HG02970 (cell line): ENCODE measurements around the gene TTC28.
"Not testable (repeated sequence)": the region's sequence is repeated elsewhere in the genome, so short reads cannot be mapped to it uniquely, and the experiment has no call there.

ENCODE experiments used
- ATAC-seq: cut with Tn5 transposase; IDR thresholded peaks from one replicate; pipeline ENCODE4 v1.9.1; 2021; ENCODE audit warnings: mild to moderate bottlenecking, moderate library complexity, moderate number of reproducible peaks; ENCODE audit not compliant: unreplicated experiment, low FRiP score

The TTC28 gene

GRCh38 chr22:28679611-28680287 lies at the start of gene TTC28:
TSS of gene TTC28 (minus strand) at chr22:28679840. CDS start at chr22:28679723, 117 bp downstream.
- ATAC-seq = not testable (repeated sequence)

GRCh38 chr22:28728621-28729313 lies 49.1 kb upstream of the TTC28 start:
- ATAC-seq = no peak

GRCh38 chr22:28728002-28728401 lies 48.4 kb upstream of the TTC28 start:
- ATAC-seq = no peak

GRCh38 chr22:28718044-28718443 lies 38.4 kb upstream of the TTC28 start:
- ATAC-seq = no peak

- no peak for ATAC-seq
Measured at GRCh38 chr22:28716686-28717085, 37.0 kb upstream of the TTC28 start.

- no peak for ATAC-seq
Measured at GRCh38 chr22:28715611-28716010, 36.0 kb upstream of the TTC28 start.

- ATAC-seq = no peak
Measured at GRCh38 chr22:28714043-28714628, 34.5 kb upstream of the TTC28 start.

- ATAC-seq = no peak
Measured at GRCh38 chr22:28711820-28712777, 32.5 kb upstream of the TTC28 start.

- no peak for ATAC-seq
Measured at GRCh38 chr22:28711341-28711740, 31.7 kb upstream of the TTC28 start.

GRCh38 chr22:28710576-28711191 lies 31.0 kb upstream of the TTC28 start:
- ATAC-seq = no peak

GRCh38 chr22:28710107-28710506 lies 30.5 kb upstream of the TTC28 start:
- no peak for ATAC-seq

GRCh38 chr22:28706845-28707244 lies 27.2 kb upstream of the TTC28 start:
- ATAC-seq = no peak

- ATAC-seq = no peak
Measured at GRCh38 chr22:28703436-28703835, 23.8 kb upstream of the TTC28 start.

GRCh38 chr22:28702891-28703290 lies 23.3 kb upstream of the TTC28 start:
- ATAC-seq = no peak

GRCh38 chr22:28693041-28693760 lies 13.6 kb upstream of the TTC28 start:
- not testable (repeated sequence) for ATAC-seq

- not testable (repeated sequence) for ATAC-seq
Measured at GRCh38 chr22:28689796-28690195, 10.2 kb upstream of the TTC28 start.

GRCh38 chr22:28682966-28683365 lies 3.3 kb upstream of the TTC28 start:
- ATAC-seq = not testable (repeated sequence)

- not testable (repeated sequence) for ATAC-seq
Measured at GRCh38 chr22:28680813-28681490, 1.3 kb upstream of the TTC28 start.
